Astrocyte of the cerebellum (primary cell): ENCODE results near the gene PLEKHG1.

ENCODE experiments used
- DNase-seq: peaks from one replicate; pipeline ENCODE4 v3.0.0-alpha.2; 2011; ENCODE audit warnings: low read depth
- H3K4me3 ChIP-seq: 2 replicates; pipeline ENCODE4 v1.5.1; 2011; ENCODE audit warnings: mild to moderate bottlenecking, low read depth, low read length, moderate library complexity
- CTCF ChIP-seq: IDR thresholded peaks from 2 replicates; pipeline ENCODE4 v1.5.1; 2012; ENCODE audit warnings: low read length, low read depth, moderate library complexity, mild to moderate bottlenecking; ENCODE audit errors: missing control alignments
- in situ Hi-C: cut with HindIII; loops from 2 replicates; pipeline ENCODE4 v1.10.0; 2017; ENCODE audit warnings: low sequenced_read_pairs

PLEKHG1 gene

GRCh38 chr6:150593119-150593518 is 6.6 kb upstream of the PLEKHG1 start:
- in situ Hi-C loops, result no loop called here
- H3K4me3 ChIP-seq, result no peak overlapping the region
- DNase-seq, result no peak
- TF ChIP-seq CTCF, result no peak

- no peak for DNase-seq
- in situ Hi-C loops, result no loop called here
- no peak overlapping the region for H3K4me3 ChIP-seq
- no peak for TF ChIP-seq CTCF
Observed at GRCh38 chr6:150596439-150596838, 3.2 kb upstream of the PLEKHG1 start.

- DNase-seq, result no peak
- TF ChIP-seq CTCF, result no peak
- in situ Hi-C loops, result no loop called here
- no peak overlapping the region for H3K4me3 ChIP-seq
Observed at GRCh38 chr6:150598401-150598800, 1.3 kb upstream of the PLEKHG1 start.

GRCh38 chr6:150598858-150599198 is 857 bp upstream of the PLEKHG1 start:
- no peak for TF ChIP-seq CTCF
- no peak overlapping the region for H3K4me3 ChIP-seq
- in situ Hi-C loops, result no loop called here

GRCh38 chr6:150600010-150600300 is 270 bp downstream of the PLEKHG1 start:
- no peak for TF ChIP-seq CTCF
- DNase-seq, result no peak
- H3K4me3 ChIP-seq, result peak overlapping the region; percentile 74
- in situ Hi-C loops, result no loop called here

More at GRCh38 chr6:150598858-150599198, 857 bp upstream of the PLEKHG1 start:
- no peak for DNase-seq

- H3K4me3 ChIP-seq, result peak overlapping the region; percentile 74
- DNase-seq, result peak; percentile 79
- peak; percentile 67 for TF ChIP-seq CTCF
- in situ Hi-C loops, result no loop called here
Observed at GRCh38 chr6:150600301-150601017, 774 bp downstream of the PLEKHG1 start.
